Testis (tissue), 3 donors: ENCODE data around the gene UTP11. TPM values are rescaled to one million over a fixed set of nuclear protein-coding genes. Genes with fewer than 3 reads are reported as not detected.

Experiments used
- DNase-seq: peaks from one replicate; pipeline ENCODE4 v3.0.0-alpha.2; 2019
- H3K27ac ChIP-seq, 2 donors: fragments of 200-600 bp; sonication (generic); one replicate each; pipeline ENCODE4 v1.5.1; 2019
- H3K27me3 ChIP-seq: fragments of 200-600 bp; sonication (generic); one replicate; pipeline ENCODE4 v1.5.1; 2019
- H3K36me3 ChIP-seq: fragments of 200-600 bp; sonication (generic); one replicate; pipeline ENCODE4 v1.5.1; 2017; ENCODE audit warnings: low read depth; ENCODE audit errors: missing control alignments
- H3K4me1 ChIP-seq: fragments of 200-600 bp; sonication (generic); one replicate; pipeline ENCODE4 v1.5.1; 2019
- H3K4me3 ChIP-seq, 2 donors: fragments of 200-600 bp; sonication (generic); one replicate each; pipeline ENCODE4 v1.5.1; 2017 to 2019
- H3K9me3 ChIP-seq: fragments of 200-600 bp; sonication (generic); one replicate; pipeline ENCODE4 v1.5.1; 2017
- POLR2A ChIP-seq: fragments of 450-650 bp; IDR thresholded peaks from one replicate; pipeline ENCODE4 v1.6.1; 2017; ENCODE audit warnings: antibody characterized with exemption, mild to moderate bottlenecking, moderate library complexity
- WGBS, 2 donors: methylation state at CpG; one replicate each; pipeline ENCODE4 v1.1.5; 2018; 5-methylcytosine and 5-hydroxymethylcytosine counted together
- intact Hi-C: fragments of 100-400 bp; cut with DNase I; formaldehyde crosslinking; loops from one replicate; pipeline ENCODE4 v1.15.1; 2023; ENCODE audit warnings: low total_unique reads
- polyA plus RNA-seq: library from polyadenylated mRNA; stranded (reverse); fragments of 350-450 nt; fragmentation: Illumina TruSeq; extraction: RNeasy Lipid Tissue Mini Kit (QIAGEN cat#74804); gene quantifications from one replicate; pipeline ENCODE4 v1.2.3, GENCODE V29; 2014; ENCODE audit warnings: low read depth, low replicate concordance; ENCODE audit not compliant: insufficient read depth
- total RNA-seq, 2 donors: library from RNA; depleted of rRNA; stranded (reverse); fragments of >200 nt; gene quantifications; one replicate each; pipeline ENCODE4 v1.2.3, GENCODE V29; 2016
- TF ChIP-seq, protein P1 (sequence below), 3 experiments: fragments of 450-650 bp in 2 of 3; fragments of 200-600 bp in 1 of 3; sonication (generic) in 1 of 3; IDR thresholded peaks; one replicate each; pipeline ENCODE4 v1.5.1; 2016 to 2019; ENCODE audit warnings: antibody characterized with exemption in 3 of 3, mild to moderate bottlenecking in 2 of 3, moderate library complexity in 1 of 3

Gene UTP11
- total and polyA plus RNA-seq, 3 donors from 2014 or later, result 35.6 to 43.3 (median 42.4) TPM

DNA sequence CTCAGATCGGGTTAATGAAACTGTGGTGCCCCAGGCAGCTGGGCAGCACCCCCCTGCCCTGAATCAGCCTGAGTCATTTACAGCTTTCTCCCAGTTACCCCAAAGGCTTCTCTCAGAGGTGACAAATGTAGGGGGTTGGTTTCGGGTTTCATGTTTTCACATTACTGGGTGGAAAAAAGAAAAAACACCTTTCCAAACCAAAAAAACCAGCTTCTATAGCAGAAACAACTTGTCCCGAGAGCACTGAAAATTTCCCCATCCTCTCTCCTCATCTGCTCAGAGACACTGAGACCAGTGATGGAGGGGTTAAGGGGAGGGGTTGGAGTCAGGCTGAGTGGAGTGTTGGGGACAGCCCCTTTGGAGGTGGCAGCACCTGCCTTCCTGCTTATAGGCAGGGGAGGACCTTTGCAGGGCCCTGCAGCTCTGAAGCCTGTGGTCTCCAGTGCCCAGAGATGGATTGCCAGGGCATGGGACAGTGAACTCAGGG lies 15.6 kb downstream of the UTP11 start:
- H3K4me1 ChIP-seq, result peaks cover 32% of the 10 kb centered on the region
- intact Hi-C loops, result loop anchor here (5.0 kb wide), 1 partner anchor 1059 kb away; no protein-coding TSS in a partner anchor
- WGBS, 2 donors, result 81 to 89% methylated on average over 3 of the region's 3 CpGs
- TF ChIP-seq POLR2A, result no peak
- TF ChIP-seq, protein P1, sequence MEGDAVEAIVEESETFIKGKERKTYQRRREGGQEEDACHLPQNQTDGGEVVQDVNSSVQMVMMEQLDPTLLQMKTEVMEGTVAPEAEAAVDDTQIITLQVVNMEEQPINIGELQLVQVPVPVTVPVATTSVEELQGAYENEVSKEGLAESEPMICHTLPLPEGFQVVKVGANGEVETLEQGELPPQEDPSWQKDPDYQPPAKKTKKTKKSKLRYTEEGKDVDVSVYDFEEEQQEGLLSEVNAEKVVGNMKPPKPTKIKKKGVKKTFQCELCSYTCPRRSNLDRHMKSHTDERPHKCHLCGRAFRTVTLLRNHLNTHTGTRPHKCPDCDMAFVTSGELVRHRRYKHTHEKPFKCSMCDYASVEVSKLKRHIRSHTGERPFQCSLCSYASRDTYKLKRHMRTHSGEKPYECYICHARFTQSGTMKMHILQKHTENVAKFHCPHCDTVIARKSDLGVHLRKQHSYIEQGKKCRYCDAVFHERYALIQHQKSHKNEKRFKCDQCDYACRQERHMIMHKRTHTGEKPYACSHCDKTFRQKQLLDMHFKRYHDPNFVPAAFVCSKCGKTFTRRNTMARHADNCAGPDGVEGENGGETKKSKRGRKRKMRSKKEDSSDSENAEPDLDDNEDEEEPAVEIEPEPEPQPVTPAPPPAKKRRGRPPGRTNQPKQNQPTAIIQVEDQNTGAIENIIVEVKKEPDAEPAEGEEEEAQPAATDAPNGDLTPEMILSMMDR (IDR thresholded peaks at IDR 0.05), result no peak
- H3K9me3 ChIP-seq, result no peaks in the 10 kb centered on the region
- H3K4me3 ChIP-seq, result no peak overlapping the region
- no peaks in the 10 kb centered on the region for H3K36me3 ChIP-seq
- DNase-seq, result no peak
- H3K27me3 ChIP-seq, result no peaks in the 10 kb centered on the region
- H3K27ac ChIP-seq, result no peak overlapping the region

DNA sequence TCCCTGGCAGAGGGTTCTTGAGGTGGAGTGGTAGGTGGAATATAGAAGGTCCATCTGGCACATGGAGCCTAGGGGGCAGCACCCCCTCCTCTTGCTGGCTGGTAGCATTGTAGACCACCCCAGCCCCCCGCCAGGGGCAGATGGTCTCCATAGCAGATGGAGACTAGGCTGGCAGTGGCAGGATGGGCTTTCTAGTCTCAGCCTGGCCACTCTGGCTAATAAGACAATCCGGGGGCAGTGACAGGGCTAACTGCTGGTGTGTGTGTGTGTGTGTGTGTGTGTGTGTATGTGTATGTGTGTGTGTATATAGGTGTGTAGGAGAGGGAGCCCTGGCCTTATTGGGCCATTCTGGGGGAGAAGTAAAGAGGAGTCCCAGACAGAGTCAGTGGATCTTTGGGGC lies 16.1 kb downstream of the UTP11 start:
- Histone ChIP-seq H3K4me1 (peaks cover 32% of the 10 kb centered on the region), H3K27me3 (no peaks in the 10 kb centered on the region), H3K36me3 (no peaks in the 10 kb centered on the region), H3K9me3 (no peaks in the 10 kb centered on the region), H3K4me3 (no peak overlapping the region), H3K27ac (no peak overlapping the region)
- no peak for TF ChIP-seq POLR2A
- TF ChIP-seq, protein P1 (IDR thresholded peaks at IDR 0.05), result no peak
- intact Hi-C loops, result loop anchor here (5.0 kb wide), 1 partner anchor 1059 kb away; no protein-coding TSS in a partner anchor
- no peak for DNase-seq
- 71 to 100% methylated on average over 1 to 2 of the region's 2 CpGs for WGBS, 2 donors

- H3K27ac ChIP-seq, result peak overlapping the region in 1 of 2 donors; percentile 35
- intact Hi-C loops, result loop anchor here (5.0 kb wide), 1 partner anchor 1058 kb away; no protein-coding TSS in a partner anchor
- H3K27me3 ChIP-seq, result no peaks in the 10 kb centered on the region
- TF ChIP-seq, protein P1 (IDR thresholded peaks at IDR 0.05), result no peak
- TF ChIP-seq POLR2A, result no peak
- WGBS, 2 donors, result 29 to 37% methylated on average over 16 to 23 of the region's 23 CpGs
- H3K36me3 ChIP-seq, result no peaks in the 10 kb centered on the region
- DNase-seq, result peak; percentile 33
- H3K9me3 ChIP-seq, result no peaks in the 10 kb centered on the region
- no peak overlapping the region for H3K4me3 ChIP-seq
- H3K4me1 ChIP-seq, result peaks cover 32% of the 10 kb centered on the region
These were observed 16.6 kb downstream of the UTP11 start for GRCh38 chr1:38029081-38029681.

DNA sequence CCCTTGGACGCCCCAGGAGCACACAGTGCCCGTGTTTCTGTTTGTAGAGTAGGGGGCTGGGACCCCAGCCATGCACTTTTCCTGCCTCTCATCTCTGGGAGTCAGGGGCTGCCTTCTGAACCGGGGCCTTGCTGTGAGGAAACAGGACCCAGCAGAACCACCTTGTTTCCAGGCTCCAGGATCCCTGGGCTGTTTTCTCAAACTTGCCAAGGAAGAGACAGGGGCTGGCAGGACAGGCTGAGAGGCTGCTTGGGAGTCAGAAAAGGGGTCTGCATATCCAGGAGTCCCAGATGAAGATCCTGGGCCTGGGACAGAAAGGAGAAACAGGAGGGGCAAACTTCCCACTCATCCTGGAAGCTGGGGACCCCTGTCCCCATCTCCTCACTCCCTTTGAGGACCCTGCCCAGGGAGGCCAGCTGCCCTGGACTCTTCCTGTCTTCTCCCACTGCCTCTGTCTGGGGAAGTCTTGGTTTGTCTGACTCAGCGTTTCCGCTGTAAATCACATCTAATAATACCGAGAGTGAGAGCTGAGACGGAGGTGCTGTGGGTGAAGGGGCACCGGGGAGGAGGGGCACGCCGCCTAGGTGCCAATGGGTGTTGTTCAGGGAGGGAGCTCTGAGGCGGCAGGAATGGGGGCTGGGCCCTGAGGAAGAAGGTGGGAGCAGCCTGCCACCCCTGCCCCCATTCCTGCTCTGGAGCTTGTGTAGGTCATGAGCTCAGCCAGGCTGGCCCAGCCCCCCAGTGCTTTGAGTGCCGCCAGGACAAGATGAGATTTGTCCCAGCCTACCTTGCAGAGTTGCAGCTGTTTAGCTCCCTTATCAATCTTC lies 17.4 kb downstream of the UTP11 start:
- Histone ChIP-seq H3K27me3 (no peaks in the 10 kb centered on the region), H3K9me3 (no peaks in the 10 kb centered on the region), H3K27ac (peak overlapping the region; percentile 35 to 39), H3K4me1 (peaks cover 32% of the 10 kb centered on the region), H3K4me3 (no peak overlapping the region), H3K36me3 (no peaks in the 10 kb centered on the region)
- intact Hi-C loops, result loop anchor here (5.0 kb wide), 1 partner anchor 1057 kb away; no protein-coding TSS in a partner anchor
- TF ChIP-seq, protein P1 (IDR thresholded peaks at IDR 0.05), result no peak
- TF ChIP-seq POLR2A, result no peak
- DNase-seq, result peak; percentile 61
- WGBS, 2 donors, result 44 to 46% methylated on average over 9 to 12 of the region's 12 CpGs
